Stimulated activated CD4-positive, alpha-beta T cell treated with anti-CD3 and anti-CD28 coated beads, Interleukin-4, amount 100 ng/mL, for 4 hours (primary cell): ENCODE results near the gene KLHL40.

Experiments used
- DNase-seq, 2 experiments: peaks; one replicate each; pipeline ENCODE4 v3.0.0-alpha.2; 2020

The KLHL40 gene

GRCh38 chr3:42728668-42729364 lies 43.5 kb downstream of the KLHL40 start:
- no peak for DNase-seq

- no peak for DNase-seq
These were observed 44.2 kb downstream of the KLHL40 start for GRCh38 chr3:42729404-42730145.

- DNase-seq, result no peak
These were observed 45.0 kb downstream of the KLHL40 start for GRCh38 chr3:42730294-42730693.

- DNase-seq, result no peak
These were observed 45.5 kb downstream of the KLHL40 start for GRCh38 chr3:42730706-42731420.

- DNase-seq, result no peak
These were observed 46.3 kb downstream of the KLHL40 start for GRCh38 chr3:42731476-42732195.

GRCh38 chr3:42732196-42732828 lies 47.0 kb downstream of the KLHL40 start:
- DNase-seq, result no peak

GRCh38 chr3:42732829-42733459 lies 47.6 kb downstream of the KLHL40 start:
- no peak for DNase-seq

- no peak for DNase-seq
These were observed 48.3 kb downstream of the KLHL40 start for GRCh38 chr3:42733501-42734262.

GRCh38 chr3:42734263-42734860 lies 49.0 kb downstream of the KLHL40 start:
- DNase-seq, result no peak

GRCh38 chr3:42735019-42735418 lies 49.7 kb downstream of the KLHL40 start:
- no peak for DNase-seq

- no peak for DNase-seq
These were observed 50.3 kb downstream of the KLHL40 start for GRCh38 chr3:42735615-42736014.

- no peak for DNase-seq
These were observed 50.7 kb downstream of the KLHL40 start for GRCh38 chr3:42736081-42736480.

GRCh38 chr3:42736531-42736930 lies 51.2 kb downstream of the KLHL40 start:
- no peak for DNase-seq

GRCh38 chr3:42739401-42740158 lies 54.2 kb downstream of the KLHL40 start:
- DNase-seq, result no peak

- DNase-seq, result no peak
These were observed 56.5 kb downstream of the KLHL40 start for GRCh38 chr3:42741796-42742195.
